DMS153 (cell line): ENCODE measurements around the gene TXNDC15.
"Not testable (repeated sequence)": the region's sequence is repeated elsewhere in the genome, so short reads cannot be mapped to it uniquely, and the experiment has no call there.

Experiments
- DNase-seq: peaks from one replicate; lab custom pipeline; 2025; lab: John Stamatoyannopoulos, UW

The TXNDC15 gene

DNA sequence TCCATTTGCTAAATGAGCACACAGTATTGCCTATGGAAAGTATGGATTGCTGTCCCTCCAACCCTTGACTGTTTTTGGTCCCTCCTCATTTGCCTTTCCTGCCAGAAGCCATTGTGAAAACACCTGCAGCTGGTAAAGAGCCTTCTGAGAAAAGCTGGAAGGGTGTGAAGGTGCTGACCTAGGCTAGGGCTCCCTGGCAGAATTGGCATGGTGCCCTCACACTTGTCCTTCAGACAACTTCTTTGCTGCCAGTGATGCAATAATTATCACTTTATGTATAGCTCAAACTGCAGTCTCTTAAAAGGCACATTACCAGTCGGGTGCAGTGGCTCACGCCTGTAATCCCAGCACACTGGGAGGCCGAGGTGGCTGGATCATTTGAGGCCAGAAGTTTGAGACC is 4.2 kb downstream of the TXNDC15 start:
- DNase-seq = no peak

- DNase-seq = no peak
Measured at GRCh38 chr5:134879456-134879855, 5.3 kb downstream of the TXNDC15 start.

DNA sequence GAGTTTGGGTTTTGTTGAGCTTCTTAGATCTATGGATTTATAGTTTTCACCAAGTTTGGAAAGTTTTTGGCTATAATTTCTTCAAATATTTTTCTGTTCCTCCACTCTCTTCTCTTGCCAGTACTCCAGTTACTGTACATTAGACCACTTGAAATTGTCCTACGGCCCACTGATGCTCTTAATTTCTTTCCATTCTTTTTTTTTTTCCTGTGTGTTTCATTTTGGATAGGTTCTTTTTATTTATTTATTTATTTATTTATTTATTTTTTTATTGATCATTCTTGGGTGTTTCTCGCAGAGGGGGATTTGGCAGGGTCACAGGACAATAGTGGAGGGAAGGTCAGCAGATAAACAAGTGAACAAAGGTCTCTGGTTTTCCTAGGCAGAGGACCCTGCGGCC is 6.8 kb downstream of the TXNDC15 start:
- DNase-seq = not testable (repeated sequence)

DNA sequence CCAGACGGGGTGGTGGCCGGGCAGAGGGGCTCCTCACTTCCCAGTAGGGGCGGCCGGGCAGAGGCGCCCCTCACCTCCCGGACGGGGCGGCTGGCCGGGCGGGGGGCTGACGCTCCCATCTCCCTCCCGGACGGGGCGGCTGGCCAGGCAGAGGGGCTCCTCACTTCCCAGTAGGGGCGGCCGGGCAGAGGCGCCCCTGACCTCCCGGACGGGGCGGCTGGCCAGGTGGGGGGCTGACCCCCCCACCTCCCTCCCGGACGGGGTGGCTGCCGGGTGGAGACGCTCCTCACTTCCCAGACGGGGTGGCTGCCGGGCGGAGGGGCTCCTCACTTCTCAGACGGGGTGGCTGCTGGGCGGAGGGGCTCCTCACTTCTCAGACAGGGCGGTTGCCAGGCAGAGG is 7.5 kb downstream of the TXNDC15 start:
- not testable (repeated sequence) for DNase-seq

GRCh38 chr5:134887593-134888159 is 13.5 kb downstream of the TXNDC15 start:
- no peak for DNase-seq

DNA sequence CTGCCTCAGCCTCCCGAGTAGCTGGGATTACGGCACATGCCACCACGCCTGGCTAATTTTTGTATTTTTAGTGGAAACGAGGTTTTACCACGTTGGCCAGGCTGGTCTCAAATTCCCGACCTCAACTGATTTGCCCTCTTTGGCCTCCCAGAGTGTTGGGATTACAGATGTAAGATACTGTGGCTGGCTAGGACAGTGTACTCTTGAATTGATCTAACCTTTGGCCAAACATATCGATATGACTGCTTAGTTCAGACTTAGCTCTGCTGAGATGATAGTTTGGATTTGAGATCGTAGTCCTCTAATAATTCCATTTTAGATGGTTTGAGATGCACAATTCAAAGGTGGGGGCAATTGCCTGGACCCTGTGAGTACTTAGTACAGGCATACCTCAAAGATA is 15.2 kb downstream of the TXNDC15 start:
- no peak for DNase-seq

GRCh38 chr5:134891473-134891872 is 17.3 kb downstream of the TXNDC15 start:
- DNase-seq = no peak

DNA sequence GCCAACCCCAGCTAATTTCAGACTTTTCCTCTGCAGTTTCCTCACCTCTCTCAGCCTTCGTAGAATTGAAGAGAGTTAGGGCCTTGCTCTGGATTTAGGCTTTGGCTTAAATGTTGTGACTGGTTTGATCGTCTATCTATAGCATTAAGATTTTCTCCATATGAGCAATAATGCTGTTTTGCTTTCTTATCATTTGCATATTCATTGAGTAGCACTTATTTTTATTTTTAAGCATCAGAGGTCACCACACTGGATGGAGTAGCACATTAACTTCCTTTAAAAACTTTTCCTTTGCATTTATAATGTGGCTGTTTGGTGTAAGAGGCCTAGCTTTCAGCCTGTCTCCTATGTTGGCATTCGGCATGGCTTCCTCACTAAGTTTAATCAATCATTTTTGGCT is 18.1 kb downstream of the TXNDC15 start:
- no peak for DNase-seq

DNA sequence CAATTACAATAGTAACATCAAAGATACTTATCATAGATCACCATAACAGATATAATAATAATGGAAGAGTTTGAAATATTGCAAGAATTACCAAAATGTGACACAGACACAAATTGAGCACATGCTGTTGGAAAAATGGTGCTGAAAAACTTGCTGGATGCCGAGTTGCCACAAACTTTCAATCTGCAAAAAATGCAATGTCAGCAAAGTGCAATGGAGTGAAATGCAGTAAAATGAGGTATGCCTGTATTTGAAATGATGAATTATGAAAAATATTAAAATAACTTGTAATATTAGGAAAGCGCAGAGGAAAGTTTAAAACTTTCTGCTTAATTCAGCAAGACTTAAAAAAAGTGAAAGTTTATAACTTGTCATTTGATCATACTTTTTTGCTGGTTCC is 18.8 kb downstream of the TXNDC15 start:
- no peak for DNase-seq

- no peak for DNase-seq
Measured at GRCh38 chr5:134893748-134894505, 19.8 kb downstream of the TXNDC15 start.

DNA sequence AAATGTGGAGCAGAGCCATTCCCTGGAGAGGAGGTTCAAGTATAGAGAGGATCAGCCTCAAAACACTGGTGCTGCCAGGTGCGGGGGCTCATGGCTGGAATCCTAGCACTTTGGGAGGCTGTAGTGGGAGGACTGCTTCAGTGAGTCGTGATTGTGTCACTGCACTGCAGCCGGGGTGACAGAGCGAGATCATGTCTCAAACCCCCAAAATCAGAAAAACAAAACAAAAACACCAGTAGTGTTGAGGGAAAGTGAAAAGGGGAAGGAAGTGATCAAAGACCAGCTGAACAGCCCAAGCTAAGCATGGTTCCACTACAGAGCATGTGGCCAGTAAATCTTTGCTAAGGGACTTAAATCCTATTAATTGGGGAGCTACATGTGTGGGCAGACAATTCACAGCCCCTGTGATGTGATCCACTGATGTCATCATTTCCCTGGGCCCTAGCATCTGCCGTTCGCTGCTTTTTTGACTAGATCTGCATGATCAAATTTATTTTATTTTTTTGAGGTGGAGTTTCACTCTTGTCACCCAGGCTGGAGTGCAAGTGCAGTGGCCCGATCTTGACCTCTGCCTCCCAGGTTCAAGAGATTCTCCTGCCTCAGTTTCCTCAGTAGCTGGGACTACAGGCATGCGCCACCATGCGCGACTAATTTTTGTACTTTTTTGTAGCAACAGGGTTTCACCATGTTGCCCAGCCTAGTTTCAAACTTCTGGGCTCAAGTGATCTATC is 28.1 kb downstream of the TXNDC15 start:
- no peak for DNase-seq

GRCh38 chr5:134904610-134905245 is 30.6 kb downstream of the TXNDC15 start, which contains the start of gene PCBD2:
Gene PCBD2 (plus strand): TSS chr5:134905131. CDS start chr5:134905140, 9 bp downstream.
- DNase-seq = peak; percentile 67

- DNase-seq = peak; percentile 30
Measured at GRCh38 chr5:134905246-134905996, 31.2 kb downstream of the TXNDC15 start.

GRCh38 chr5:134906811-134907210 is 32.6 kb downstream of the TXNDC15 start:
- no peak for DNase-seq

DNA sequence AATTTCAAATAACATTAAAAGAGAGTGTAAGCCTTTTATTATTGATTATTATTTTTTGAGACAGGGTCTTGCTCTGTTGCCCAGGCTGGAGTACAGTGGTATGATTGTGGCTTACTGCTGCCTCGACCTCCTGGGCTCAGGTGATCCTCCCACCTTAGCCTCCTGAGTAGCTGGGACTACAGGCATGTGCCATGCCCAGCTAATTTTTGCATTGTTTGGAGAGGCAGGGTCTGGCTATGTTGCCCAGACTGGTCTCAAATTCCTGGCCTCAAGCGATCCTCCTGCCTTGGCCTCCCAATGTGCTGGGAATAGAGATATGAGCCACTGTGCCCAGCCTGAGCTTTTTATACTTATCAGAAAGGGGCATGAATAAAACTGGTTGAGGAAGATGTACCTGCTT is 36.6 kb downstream of the TXNDC15 start:
- DNase-seq = not testable (repeated sequence)

DNA sequence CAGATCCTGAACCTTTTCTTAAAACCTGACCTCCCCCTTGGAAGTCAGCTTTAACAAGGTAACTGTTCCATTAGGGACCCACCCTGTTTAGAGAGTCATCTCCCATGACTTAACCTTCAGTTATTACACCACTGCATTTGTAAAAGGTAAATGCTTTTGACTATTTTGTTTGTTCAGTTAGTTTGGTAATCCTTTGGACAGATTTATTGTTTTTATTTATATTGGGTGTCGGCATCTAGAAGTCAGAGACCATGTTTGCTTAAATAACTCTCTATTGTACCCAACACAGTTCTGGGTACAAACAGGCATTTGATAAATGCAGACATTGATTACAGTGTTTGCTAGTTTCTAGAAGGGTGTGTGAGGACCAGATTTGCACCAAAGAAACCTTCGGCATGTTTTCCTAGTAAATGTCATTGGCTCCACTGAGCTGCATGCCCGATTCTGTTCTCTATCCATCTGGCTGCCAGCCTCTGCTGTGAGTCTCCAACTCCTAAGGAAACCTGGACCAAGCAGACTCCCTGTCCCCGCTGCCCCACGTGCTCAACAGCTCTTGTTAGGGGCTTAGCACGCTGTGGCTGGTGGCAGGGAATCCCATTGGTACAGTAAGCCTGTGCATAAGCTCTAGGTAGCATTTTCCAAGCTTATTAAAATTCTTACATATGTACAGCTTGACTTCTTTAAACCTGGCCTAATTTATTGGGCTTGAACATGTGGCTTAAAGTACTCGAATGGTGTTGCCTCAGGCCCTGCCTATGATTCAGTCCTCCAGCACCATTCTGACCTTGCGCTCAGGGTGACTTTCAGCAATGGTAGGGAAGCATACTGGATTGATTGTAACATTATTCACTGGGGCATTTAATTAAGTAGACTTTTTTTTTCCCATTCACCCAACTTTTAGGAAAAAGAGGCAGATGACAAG is 37.4 kb downstream of the TXNDC15 start:
- DNase-seq = no peak

- DNase-seq = no peak
Measured at GRCh38 chr5:134913254-134913653, 39.1 kb downstream of the TXNDC15 start.

DNA sequence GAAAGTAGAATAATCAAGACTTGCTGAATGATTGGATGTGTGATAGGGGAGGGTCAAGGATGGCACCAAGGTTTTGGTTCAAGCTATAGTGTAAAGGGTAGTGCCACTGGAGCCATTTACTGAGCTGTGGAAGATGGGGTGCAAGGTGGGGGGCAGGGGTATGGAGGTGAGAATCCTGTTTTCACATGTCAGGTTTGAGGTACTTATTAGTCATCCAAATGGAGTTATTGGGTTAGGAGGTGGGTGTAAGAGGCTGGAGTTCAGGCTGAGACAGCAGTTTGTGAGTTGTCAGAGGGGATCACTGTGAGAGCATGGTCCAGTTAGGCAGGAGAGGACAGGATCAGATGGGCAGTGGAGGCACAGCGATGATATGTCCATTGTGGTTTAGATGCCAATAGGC is 39.6 kb downstream of the TXNDC15 start:
- no peak for DNase-seq

- DNase-seq = no peak
Measured at GRCh38 chr5:134917070-134917815, 43.1 kb downstream of the TXNDC15 start.

- DNase-seq = no peak
Measured at GRCh38 chr5:134918861-134919260, 44.7 kb downstream of the TXNDC15 start.
